Natural killer cell (primary cell): Measurements from ENCODE around the gene PAK2. TPM values are rescaled to one million over a fixed set of nuclear protein-coding genes. Genes with fewer than 3 reads are reported as not detected.
A peak's percentile ranks its signal among the peaks of the same experiment; 100 is the strongest.

Experiments
- ATAC-seq, 3 donors: fragments of 150-1000 bp in 2 of 3; fragments of 200-7000 bp in 1 of 3; cut with Tn5 transposase; 1 replicate in 1 of 3; 2 replicates in 2 of 3; pipeline ENCODE4 v1.10.0; 2021; ENCODE audit warnings: mild to moderate bottlenecking in 2 of 3, moderate library complexity in 2 of 3
- DNase-seq, 2 donors: peaks; one replicate each; pipeline versions ENCODE4 v3.0.0 to v3.0.0-alpha.2; 2013 to 2021; ENCODE audit warnings: mixed read lengths in 1 of 2
- H3K27ac ChIP-seq: one replicate; pipeline ENCODE4 v1.5.1; 2013; ENCODE audit warnings: mild to moderate bottlenecking, low read length
- H3K27me3 ChIP-seq: one replicate; pipeline ENCODE4 v1.6.1; 2013; ENCODE audit warnings: low read length; ENCODE audit not compliant: control insufficient read depth, insufficient read depth
- H3K36me3 ChIP-seq: one replicate; pipeline ENCODE4 v1.6.1; 2013; ENCODE audit warnings: low read length; ENCODE audit not compliant: control insufficient read depth, insufficient read depth
- H3K4me1 ChIP-seq: one replicate; pipeline ENCODE4 v1.6.1; 2013; ENCODE audit warnings: low read length; ENCODE audit not compliant: control insufficient read depth, insufficient read depth
- H3K4me3 ChIP-seq: one replicate; pipeline ENCODE4 v1.5.1; 2013; ENCODE audit warnings: low read length
- H3K9me3 ChIP-seq: one replicate; pipeline ENCODE4 v1.6.1; 2013; ENCODE audit warnings: low read length; ENCODE audit not compliant: control insufficient read depth, insufficient read depth
- H3K27ac Mint-ChIP-seq, 2 donors: one replicate each; pipeline ENCODE4 v1.8.0; 2022; ENCODE audit warnings: mild to moderate bottlenecking in 2 of 2, mixed read lengths in 2 of 2, moderate library complexity in 1 of 2
- H3K27me3 Mint-ChIP-seq, 2 donors: one replicate each; pipeline ENCODE4 v1.8.0; 2022; ENCODE audit warnings: low read depth in 2 of 2, mixed read lengths in 2 of 2
- H3K36me3 Mint-ChIP-seq: one replicate; pipeline ENCODE4 v1.8.0; 2022; ENCODE audit warnings: mixed read lengths
- H3K4me1 Mint-ChIP-seq, 2 donors: one replicate each; pipeline ENCODE4 v1.8.0; 2022; ENCODE audit warnings: mixed read lengths in 2 of 2
- H3K4me3 Mint-ChIP-seq: one replicate; pipeline ENCODE4 v1.8.0; 2022; ENCODE audit warnings: mild to moderate bottlenecking, moderate library complexity, mixed read lengths
- H3K9me3 Mint-ChIP-seq, 2 donors: one replicate each; pipeline ENCODE4 v1.8.0; 2022; ENCODE audit warnings: mixed read lengths in 2 of 2
- CTCF ChIP-seq: fragments of 200-600 bp; IDR thresholded peaks from one replicate; pipeline ENCODE4 v1.8.0; 2022; ENCODE audit warnings: antibody characterized with exemption
- WGBS: methylation state at CpG from one replicate; pipeline ENCODE4 v1.1.7; 2013; ENCODE audit warnings: missing lambda C conversion rate; ENCODE audit not compliant: insufficient coverage; 5-methylcytosine and 5-hydroxymethylcytosine counted together
- intact Hi-C: fragments of 100-400 bp; cut with micrococcal nuclease; formaldehyde crosslinking; loops from one replicate; pipeline ENCODE4 v1.14.2; 2022
- total RNA-seq, 4 donors: library from RNA; stranded (reverse); fragments of 120-200 nt in 1 of 4; gene quantifications; one replicate each; pipeline versions ENCODE4 v1.2.3 to v1.2.4, GENCODE V29; 2013 to 2022

Gene PAK2
- total RNA-seq, 3 donors from 2014 or later (not counting 1 experiment from before 2014, with no cell fraction given) = 64.5 to 68.6 (median 66.4) TPM

- no peaks in the 10 kb centered on the region for H3K27me3 Mint-ChIP-seq
- H3K9me3 Mint-ChIP-seq = no peaks in the 10 kb centered on the region
- Histone ChIP-seq H3K27me3 (no peaks in the 10 kb centered on the region), H3K4me3 (no peak overlapping the region), H3K27ac (no peak overlapping the region), H3K36me3 (peaks cover 23% of the 10 kb centered on the region), H3K4me1 (no peaks in the 10 kb centered on the region), H3K9me3 (no peaks in the 10 kb centered on the region)
- ATAC-seq = no peak
- DNase-seq = no peak
- H3K4me3 Mint-ChIP-seq = no peak overlapping the region
- no peaks in the 10 kb centered on the region for H3K36me3 Mint-ChIP-seq
- TF ChIP-seq CTCF = no peak
- H3K4me1 Mint-ChIP-seq = peaks cover 11 to 12% of the 10 kb centered on the region in 2 donors
- intact Hi-C loops = no loop called here
- peak overlapping the region in 1 of 2 donors; percentile 22 for H3K27ac Mint-ChIP-seq
- WGBS = 96% methylated on average over 6 of the region's 6 CpGs
Observed at GRCh38 chr3:196790636-196791035, 51.0 kb downstream of the PAK2 start.

GRCh38 chr3:196792771-196793170 is 53.1 kb downstream of the PAK2 start:
- Histone ChIP-seq H3K27me3 (no peaks in the 10 kb centered on the region), H3K36me3 (peaks cover 20% of the 10 kb centered on the region), H3K4me1 (no peaks in the 10 kb centered on the region), H3K9me3 (no peaks in the 10 kb centered on the region), H3K4me3 (no peak overlapping the region), H3K27ac (no peak overlapping the region)
- Mint-ChIP-seq H3K27ac (no peak overlapping the region), H3K9me3 (no peaks in the 10 kb centered on the region), H3K4me3 (no peak overlapping the region), H3K4me1 (peaks cover 12 to 14% of the 10 kb centered on the region in 2 donors), H3K27me3 (no peaks in the 10 kb centered on the region), H3K36me3 (no peaks in the 10 kb centered on the region)
- intact Hi-C loops = no loop called here
- ATAC-seq (no peak), DNase-seq (no peak)
- 93% methylated on average over 4 of the region's 5 CpGs for WGBS
- no peak for TF ChIP-seq CTCF

GRCh38 chr3:196793246-196793645 is 53.6 kb downstream of the PAK2 start:
- Mint-ChIP-seq H3K4me1 (peaks cover 11 to 12% of the 10 kb centered on the region in 2 donors), H3K9me3 (no peaks in the 10 kb centered on the region), H3K27ac (no peak overlapping the region), H3K27me3 (no peaks in the 10 kb centered on the region), H3K4me3 (no peak overlapping the region), H3K36me3 (no peaks in the 10 kb centered on the region)
- WGBS = no CpG with 5 or more reads among the region's 1 CpG
- ATAC-seq (no peak), DNase-seq (no peak)
- TF ChIP-seq CTCF = no peak
- Histone ChIP-seq H3K9me3 (no peaks in the 10 kb centered on the region), H3K4me3 (no peak overlapping the region), H3K27ac (no peak overlapping the region), H3K27me3 (no peaks in the 10 kb centered on the region), H3K36me3 (peaks cover 19% of the 10 kb centered on the region), H3K4me1 (no peaks in the 10 kb centered on the region)
- intact Hi-C loops = no loop called here

DNA sequence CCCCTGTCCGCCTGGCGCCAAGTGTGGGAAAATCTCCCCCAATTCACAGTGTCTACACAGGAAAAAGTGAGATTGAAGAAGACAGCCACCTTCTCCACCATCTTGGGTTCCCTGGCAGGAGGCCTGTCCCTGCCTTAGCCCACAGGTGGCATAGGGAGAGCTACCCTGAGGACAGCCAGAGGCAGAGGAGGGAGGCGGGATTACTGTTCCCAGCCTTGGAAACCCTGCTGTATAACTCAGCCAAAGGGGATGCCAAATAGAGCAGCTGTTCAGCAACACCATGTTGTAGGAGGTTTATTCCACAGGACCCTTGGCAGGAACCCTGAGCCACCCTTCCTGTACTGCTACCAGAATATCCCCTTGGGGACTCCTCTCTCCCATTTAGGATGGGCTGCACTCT is 54.8 kb downstream of the PAK2 start:
- no peak overlapping the region for H3K4me3 ChIP-seq
- peaks cover 14% of the 10 kb centered on the region for H3K36me3 ChIP-seq
- Mint-ChIP-seq H3K27ac (peak overlapping the region in 1 of 2 donors; percentile 37), H3K9me3 (no peaks in the 10 kb centered on the region), H3K4me3 (no peak overlapping the region), H3K4me1 (peaks cover 5% of the 10 kb centered on the region in 2 donors), H3K36me3 (no peaks in the 10 kb centered on the region), H3K27me3 (no peaks in the 10 kb centered on the region)
- intact Hi-C loops = no loop called here
- H3K27me3 ChIP-seq = no peaks in the 10 kb centered on the region
- DNase-seq = no peak
- ATAC-seq = no peak
- 93% methylated on average over 3 of the region's 3 CpGs for WGBS
- H3K4me1 ChIP-seq = no peaks in the 10 kb centered on the region
- H3K27ac ChIP-seq = no peak overlapping the region
- TF ChIP-seq CTCF = no peak
- no peaks in the 10 kb centered on the region for H3K9me3 ChIP-seq
